GM23338 (cell line): ENCODE data around the gene HTR7. TPM values are rescaled to one million over a fixed set of nuclear protein-coding genes. Genes with fewer than 3 reads are reported as not detected.

Experiments
- ATAC-seq: fragments of 200-7000 bp; cut with Tn5 transposase; 3 replicates; pipeline ENCODE4 v1.9.1; 2020
- DNase-seq: peaks from one replicate; pipeline ENCODE4 v3.0.0-alpha.2; 2015; ENCODE audit warnings: low spot score
- H2AFZ ChIP-seq: fragments of 200-600 bp; sonication (generic); 2 replicates; pipeline ENCODE4 v1.8.0; 2016; ENCODE audit warnings: antibody characterized with exemption, mild to moderate bottlenecking, moderate library complexity
- H3F3A ChIP-seq: fragments of 200-600 bp; sonication (generic); replicated peaks from 2 replicates; pipeline ENCODE4 v1.8.0; 2017; ENCODE audit warnings: antibody characterized with exemption, mixed run types, low read depth
- H3K27ac ChIP-seq: fragments of 200-600 bp; sonication (generic); 2 replicates; pipeline ENCODE4 v1.6.1; 2016; ENCODE audit warnings: low read depth
- H3K27me3 ChIP-seq: fragments of 200-600 bp; sonication (generic); 2 replicates; pipeline ENCODE4 v1.8.0; 2016; ENCODE audit warnings: mild to moderate bottlenecking, mixed run types, moderate library complexity; ENCODE audit not compliant: insufficient read depth
- H3K36me3 ChIP-seq: fragments of 200-600 bp; sonication (generic); 2 replicates; pipeline ENCODE4 v1.8.0; 2016; ENCODE audit warnings: mild to moderate bottlenecking; ENCODE audit not compliant: insufficient read depth
- H3K4me1 ChIP-seq: fragments of 200-600 bp; sonication (generic); 2 replicates; pipeline ENCODE4 v1.8.0; 2016; ENCODE audit warnings: mild to moderate bottlenecking, moderate library complexity; ENCODE audit not compliant: insufficient read depth
- H3K4me2 ChIP-seq: fragments of 200-600 bp; sonication (generic); 2 replicates; pipeline ENCODE4 v1.7.1; 2017; ENCODE audit warnings: mixed run types
- H3K4me3 ChIP-seq: fragments of 200-600 bp; sonication (generic); 2 replicates; pipeline ENCODE4 v1.6.1; 2016; ENCODE audit warnings: mixed run types
- H3K79me2 ChIP-seq: fragments of 200-600 bp; sonication (generic); replicated peaks from 2 replicates; pipeline ENCODE4 v1.8.0; 2017; ENCODE audit warnings: mild to moderate bottlenecking; ENCODE audit not compliant: insufficient read depth
- H3K9me2 ChIP-seq: fragments of 200-600 bp; sonication (generic); 2 replicates; pipeline ENCODE4 v1.8.0; 2017; ENCODE audit not compliant: insufficient read depth
- H4K20me1 ChIP-seq: fragments of 200-600 bp; sonication (generic); replicated peaks from 2 replicates; pipeline ENCODE4 v1.8.0; 2017; ENCODE audit warnings: mild to moderate bottlenecking; ENCODE audit not compliant: insufficient read depth
- H3K27ac Mint-ChIP-seq: 2 replicates; pipeline ENCODE4 v1.8.0; 2020; ENCODE audit warnings: inconsistent platforms, mild to moderate bottlenecking, moderate library complexity, mixed read lengths
- H3K27me3 Mint-ChIP-seq: 3 replicates; pipeline ENCODE4 v1.8.0; 2022; ENCODE audit warnings: low read depth, mild to moderate bottlenecking, moderate library complexity, mixed read lengths, inconsistent platforms; ENCODE audit not compliant: insufficient read depth, poor library complexity
- H3K36me3 Mint-ChIP-seq: 3 replicates; pipeline ENCODE4 v1.8.0; 2021; ENCODE audit warnings: low read depth, mild to moderate bottlenecking, inconsistent platforms, moderate library complexity, mixed read lengths
- H3K4me1 Mint-ChIP-seq: 3 replicates; pipeline ENCODE4 v1.8.0; 2020; ENCODE audit warnings: mild to moderate bottlenecking, inconsistent platforms, mixed read lengths
- H3K4me3 Mint-ChIP-seq: 3 replicates; pipeline ENCODE4 v1.8.0; 2021; ENCODE audit warnings: moderate library complexity, mild to moderate bottlenecking, inconsistent platforms, mixed read lengths
- H3K9me3 Mint-ChIP-seq: 3 replicates; pipeline ENCODE4 v1.8.0; 2020; ENCODE audit warnings: moderate library complexity, mild to moderate bottlenecking, inconsistent platforms, mixed read lengths
- CREB1 ChIP-seq: fragments of 250-450 bp; sonication (Bioruptor Pico); IDR thresholded peaks from 2 replicates; pipeline ENCODE4 v1.5.0; 2020; ENCODE audit warnings: low read depth, mild to moderate bottlenecking, moderate library complexity
- EZH2phosphoT487 ChIP-seq: fragments of 200-600 bp; sonication (generic); IDR thresholded peaks from one replicate; pipeline ENCODE4 v1.8.1; 2018; ENCODE audit warnings: antibody characterized with exemption; ENCODE audit not compliant: unreplicated experiment
- JUNB ChIP-seq: IDR thresholded peaks from one replicate; pipeline ENCODE4 v1.6.1; 2016; ENCODE audit warnings: antibody characterized with exemption; ENCODE audit not compliant: unreplicated experiment
- NANOG ChIP-seq: IDR thresholded peaks from 2 replicates; pipeline ENCODE4 v1.6.1; 2016; ENCODE audit warnings: antibody characterized with exemption, borderline replicate concordance
- POLR2AphosphoS5 ChIP-seq: IDR thresholded peaks from 2 replicates; pipeline ENCODE4 v1.6.1; 2016; ENCODE audit warnings: antibody characterized with exemption, low read depth
- STAT1 ChIP-seq: IDR thresholded peaks from one replicate; pipeline ENCODE4 v1.6.1; 2016; ENCODE audit warnings: antibody characterized with exemption; ENCODE audit not compliant: unreplicated experiment
- ZNF114 ChIP-seq: fragments of 250-450 bp; sonication (Bioruptor Pico); IDR thresholded peaks from 2 replicates; pipeline ENCODE4 v1.5.0; 2020; ENCODE audit warnings: mild to moderate bottlenecking, moderate library complexity
- ZNF331 ChIP-seq: fragments of 250-450 bp; sonication (Bioruptor Pico); IDR thresholded peaks from 2 replicates; pipeline ENCODE4 v1.5.0; 2020; ENCODE audit warnings: low read depth, mild to moderate bottlenecking, moderate library complexity
- polyA plus RNA-seq: library from polyadenylated mRNA; unstranded; fragments of >200 nt; fragmentation: Nextera tagmentation; extraction: Ambion mirVana; gene quantifications from 2 replicates; pipeline ENCODE4 v1.2.1, GENCODE V29; 2016
- total RNA-seq: library from RNA; depleted of rRNA; stranded (reverse); fragments of >200 nt; shearing (Covaris generic); gene quantifications from 2 replicates; pipeline ENCODE4 v1.2.3, GENCODE V29; 2014
- TF ChIP-seq, protein P1 (sequence below): IDR thresholded peaks from one replicate; pipeline ENCODE4 v1.6.1; 2018; ENCODE audit warnings: antibody characterized with exemption; ENCODE audit not compliant: unreplicated experiment
- TF ChIP-seq, protein P2 (sequence below), 2 experiments: fragments of 200-600 bp in 1 of 2; sonication (generic) in 1 of 2; conservative IDR thresholded peaks; 2 replicates each; pipeline versions ENCODE4 v1.5.1 to v1.6.1; 2016 to 2017; ENCODE audit warnings: antibody characterized with exemption in 2 of 2, low read depth in 2 of 2, mild to moderate bottlenecking in 2 of 2, moderate library complexity in 1 of 2
- TF ChIP-seq, protein P3 (sequence below): IDR thresholded peaks from 2 replicates; pipeline ENCODE4 v1.6.1; 2016; ENCODE audit warnings: antibody characterized with exemption

HTR7 gene
- total and polyA plus RNA-seq, 2 experiments from 2014 or later = 7.0 to 42.2 TPM

DNA sequence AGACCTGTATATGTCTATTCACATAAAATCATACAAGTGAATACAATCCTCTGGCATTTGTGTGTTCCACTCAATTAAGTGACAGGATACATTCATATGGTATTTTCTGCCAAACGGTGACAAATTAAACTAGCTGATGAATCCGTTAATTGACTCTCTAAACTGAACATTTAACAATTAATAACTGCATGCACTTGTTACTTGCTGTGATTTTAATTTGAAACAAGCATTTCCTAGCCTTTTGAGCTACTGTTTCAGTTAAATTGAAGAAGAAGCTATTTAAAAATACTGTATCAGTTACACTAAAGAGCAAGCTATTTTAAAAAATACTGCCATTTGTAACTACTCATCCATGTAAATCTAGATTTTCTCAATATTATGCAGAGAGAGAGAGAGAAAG lies 67.4 kb downstream of the HTR7 start:
- H3F3A ChIP-seq = no peaks in the 10 kb centered on the region
- no peak overlapping the region for H3K27ac ChIP-seq
- H3K9me3 Mint-ChIP-seq = peaks cover 8% of the 10 kb centered on the region
- no peak overlapping the region for H3K4me2 ChIP-seq
- peaks cover 60% of the 10 kb centered on the region for H3K4me1 ChIP-seq
- TF ChIP-seq POLR2AphosphoS5 (no peak), ZNF331 (CRISPR knock-in tag) (no peak)
- TF ChIP-seq, protein P1, sequence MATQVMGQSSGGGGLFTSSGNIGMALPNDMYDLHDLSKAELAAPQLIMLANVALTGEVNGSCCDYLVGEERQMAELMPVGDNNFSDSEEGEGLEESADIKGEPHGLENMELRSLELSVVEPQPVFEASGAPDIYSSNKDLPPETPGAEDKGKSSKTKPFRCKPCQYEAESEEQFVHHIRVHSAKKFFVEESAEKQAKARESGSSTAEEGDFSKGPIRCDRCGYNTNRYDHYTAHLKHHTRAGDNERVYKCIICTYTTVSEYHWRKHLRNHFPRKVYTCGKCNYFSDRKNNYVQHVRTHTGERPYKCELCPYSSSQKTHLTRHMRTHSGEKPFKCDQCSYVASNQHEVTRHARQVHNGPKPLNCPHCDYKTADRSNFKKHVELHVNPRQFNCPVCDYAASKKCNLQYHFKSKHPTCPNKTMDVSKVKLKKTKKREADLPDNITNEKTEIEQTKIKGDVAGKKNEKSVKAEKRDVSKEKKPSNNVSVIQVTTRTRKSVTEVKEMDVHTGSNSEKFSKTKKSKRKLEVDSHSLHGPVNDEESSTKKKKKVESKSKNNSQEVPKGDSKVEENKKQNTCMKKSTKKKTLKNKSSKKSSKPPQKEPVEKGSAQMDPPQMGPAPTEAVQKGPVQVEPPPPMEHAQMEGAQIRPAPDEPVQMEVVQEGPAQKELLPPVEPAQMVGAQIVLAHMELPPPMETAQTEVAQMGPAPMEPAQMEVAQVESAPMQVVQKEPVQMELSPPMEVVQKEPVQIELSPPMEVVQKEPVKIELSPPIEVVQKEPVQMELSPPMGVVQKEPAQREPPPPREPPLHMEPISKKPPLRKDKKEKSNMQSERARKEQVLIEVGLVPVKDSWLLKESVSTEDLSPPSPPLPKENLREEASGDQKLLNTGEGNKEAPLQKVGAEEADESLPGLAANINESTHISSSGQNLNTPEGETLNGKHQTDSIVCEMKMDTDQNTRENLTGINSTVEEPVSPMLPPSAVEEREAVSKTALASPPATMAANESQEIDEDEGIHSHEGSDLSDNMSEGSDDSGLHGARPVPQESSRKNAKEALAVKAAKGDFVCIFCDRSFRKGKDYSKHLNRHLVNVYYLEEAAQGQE = no peak
- H3K36me3 ChIP-seq = no peaks in the 10 kb centered on the region
- no peaks in the 10 kb centered on the region; the same call in 1 of the 2 replicates for H4K20me1 ChIP-seq
- H2AFZ ChIP-seq = no peak overlapping the region
- no peaks in the 10 kb centered on the region for H3K27me3 ChIP-seq
- H3K79me2 ChIP-seq = peaks cover 87% of the 10 kb centered on the region
- H3K36me3 Mint-ChIP-seq = peaks cover 10% of the 10 kb centered on the region
- 0 out of 2 replicates have a peak, but pooled peaks cover 3% of the 10 kb centered on the region for H3K9me2 ChIP-seq
- H3K27ac Mint-ChIP-seq = no peak overlapping the region
- no peak overlapping the region for H3K4me3 ChIP-seq
- no peak overlapping the region for H3K4me3 Mint-ChIP-seq
- ATAC-seq (no peak), DNase-seq (no peak)
- H3K27me3 Mint-ChIP-seq = peaks cover 2% of the 10 kb centered on the region
- H3K4me1 Mint-ChIP-seq = peaks cover 46% of the 10 kb centered on the region

DNA sequence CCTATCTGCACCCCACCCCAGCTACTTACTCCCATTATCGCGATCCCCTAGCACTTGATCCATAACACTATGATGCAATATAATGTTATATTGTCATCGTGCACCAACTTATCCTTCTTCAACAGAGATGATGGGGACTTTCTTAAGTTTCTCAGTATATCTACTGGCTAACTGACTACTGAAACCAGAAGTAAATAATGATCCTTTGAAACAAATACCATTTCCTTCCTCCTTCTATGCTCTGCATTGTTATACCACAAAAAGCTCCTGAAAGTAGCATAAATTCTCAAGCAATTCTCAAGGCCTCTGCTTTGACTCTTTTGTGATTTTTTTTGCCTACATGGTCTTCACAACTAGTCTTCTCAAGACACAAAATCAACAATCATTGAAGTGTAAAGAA lies 68.9 kb downstream of the HTR7 start:
- Mint-ChIP-seq H3K4me3 (no peak overlapping the region), H3K27me3 (peaks cover 2% of the 10 kb centered on the region), H3K4me1 (peaks cover 51% of the 10 kb centered on the region), H3K9me3 (no peaks in the 10 kb centered on the region; the same call in 2 of the 3 replicates), H3K27ac (peak overlapping the region; percentile 84), H3K36me3 (no peaks in the 10 kb centered on the region)
- no peaks in the 10 kb centered on the region for H3K36me3 ChIP-seq
- H2AFZ ChIP-seq = no peak overlapping the region
- DNase-seq = no peak
- H3F3A ChIP-seq = no peaks in the 10 kb centered on the region
- peaks cover 60% of the 10 kb centered on the region for H3K4me1 ChIP-seq
- H3K4me3 ChIP-seq = no peak overlapping the region
- no peaks in the 10 kb centered on the region for H3K9me2 ChIP-seq
- H3K27ac ChIP-seq = peak overlapping the region; percentile 71
- H3K4me2 ChIP-seq = peak overlapping the region; percentile 49
- H3K27me3 ChIP-seq = no peaks in the 10 kb centered on the region
- H4K20me1 ChIP-seq = no peaks in the 10 kb centered on the region
- peaks cover 87% of the 10 kb centered on the region for H3K79me2 ChIP-seq
- no peak for ATAC-seq
- TF ChIP-seq EZH2phosphoT487 (no peak), NANOG (no peak), ZNF331 (CRISPR knock-in tag) (no peak), JUNB (no peak), STAT1 (no peak), ZNF114 (CRISPR knock-in tag) (no peak), CREB1 (CRISPR knock-in tag) (no peak)
- TF ChIP-seq, protein P2, sequence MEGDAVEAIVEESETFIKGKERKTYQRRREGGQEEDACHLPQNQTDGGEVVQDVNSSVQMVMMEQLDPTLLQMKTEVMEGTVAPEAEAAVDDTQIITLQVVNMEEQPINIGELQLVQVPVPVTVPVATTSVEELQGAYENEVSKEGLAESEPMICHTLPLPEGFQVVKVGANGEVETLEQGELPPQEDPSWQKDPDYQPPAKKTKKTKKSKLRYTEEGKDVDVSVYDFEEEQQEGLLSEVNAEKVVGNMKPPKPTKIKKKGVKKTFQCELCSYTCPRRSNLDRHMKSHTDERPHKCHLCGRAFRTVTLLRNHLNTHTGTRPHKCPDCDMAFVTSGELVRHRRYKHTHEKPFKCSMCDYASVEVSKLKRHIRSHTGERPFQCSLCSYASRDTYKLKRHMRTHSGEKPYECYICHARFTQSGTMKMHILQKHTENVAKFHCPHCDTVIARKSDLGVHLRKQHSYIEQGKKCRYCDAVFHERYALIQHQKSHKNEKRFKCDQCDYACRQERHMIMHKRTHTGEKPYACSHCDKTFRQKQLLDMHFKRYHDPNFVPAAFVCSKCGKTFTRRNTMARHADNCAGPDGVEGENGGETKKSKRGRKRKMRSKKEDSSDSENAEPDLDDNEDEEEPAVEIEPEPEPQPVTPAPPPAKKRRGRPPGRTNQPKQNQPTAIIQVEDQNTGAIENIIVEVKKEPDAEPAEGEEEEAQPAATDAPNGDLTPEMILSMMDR (conservative IDR thresholded peaks at IDR 0.05; ENCODE audit: low read depth in 2 of 2) = no peak
- TF ChIP-seq, protein P1 = no peak
- TF ChIP-seq, protein P3, sequence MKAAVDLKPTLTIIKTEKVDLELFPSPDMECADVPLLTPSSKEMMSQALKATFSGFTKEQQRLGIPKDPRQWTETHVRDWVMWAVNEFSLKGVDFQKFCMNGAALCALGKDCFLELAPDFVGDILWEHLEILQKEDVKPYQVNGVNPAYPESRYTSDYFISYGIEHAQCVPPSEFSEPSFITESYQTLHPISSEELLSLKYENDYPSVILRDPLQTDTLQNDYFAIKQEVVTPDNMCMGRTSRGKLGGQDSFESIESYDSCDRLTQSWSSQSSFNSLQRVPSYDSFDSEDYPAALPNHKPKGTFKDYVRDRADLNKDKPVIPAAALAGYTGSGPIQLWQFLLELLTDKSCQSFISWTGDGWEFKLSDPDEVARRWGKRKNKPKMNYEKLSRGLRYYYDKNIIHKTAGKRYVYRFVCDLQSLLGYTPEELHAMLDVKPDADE = no peak
